VCaP (cell line): Measurements from ENCODE around the gene LIMK2.

Source experiments
- H3K27ac ChIP-seq: fragments of 450-650 bp; 2 replicates; pipeline ENCODE4 v1.5.1; 2017
- TF ChIP-seq, protein P1 (sequence below): fragments of 450-650 bp; conservative IDR thresholded peaks from 2 replicates; pipeline ENCODE4 v1.5.1; 2017; ENCODE audit warnings: mild to moderate bottlenecking, moderate library complexity

LIMK2 gene

GRCh38 chr22:31248965-31249958 is 37.2 kb downstream of the LIMK2 start:
- peak overlapping the region; percentile 62 for H3K27ac ChIP-seq
- TF ChIP-seq, protein P1, sequence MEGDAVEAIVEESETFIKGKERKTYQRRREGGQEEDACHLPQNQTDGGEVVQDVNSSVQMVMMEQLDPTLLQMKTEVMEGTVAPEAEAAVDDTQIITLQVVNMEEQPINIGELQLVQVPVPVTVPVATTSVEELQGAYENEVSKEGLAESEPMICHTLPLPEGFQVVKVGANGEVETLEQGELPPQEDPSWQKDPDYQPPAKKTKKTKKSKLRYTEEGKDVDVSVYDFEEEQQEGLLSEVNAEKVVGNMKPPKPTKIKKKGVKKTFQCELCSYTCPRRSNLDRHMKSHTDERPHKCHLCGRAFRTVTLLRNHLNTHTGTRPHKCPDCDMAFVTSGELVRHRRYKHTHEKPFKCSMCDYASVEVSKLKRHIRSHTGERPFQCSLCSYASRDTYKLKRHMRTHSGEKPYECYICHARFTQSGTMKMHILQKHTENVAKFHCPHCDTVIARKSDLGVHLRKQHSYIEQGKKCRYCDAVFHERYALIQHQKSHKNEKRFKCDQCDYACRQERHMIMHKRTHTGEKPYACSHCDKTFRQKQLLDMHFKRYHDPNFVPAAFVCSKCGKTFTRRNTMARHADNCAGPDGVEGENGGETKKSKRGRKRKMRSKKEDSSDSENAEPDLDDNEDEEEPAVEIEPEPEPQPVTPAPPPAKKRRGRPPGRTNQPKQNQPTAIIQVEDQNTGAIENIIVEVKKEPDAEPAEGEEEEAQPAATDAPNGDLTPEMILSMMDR: no peak

DNA sequence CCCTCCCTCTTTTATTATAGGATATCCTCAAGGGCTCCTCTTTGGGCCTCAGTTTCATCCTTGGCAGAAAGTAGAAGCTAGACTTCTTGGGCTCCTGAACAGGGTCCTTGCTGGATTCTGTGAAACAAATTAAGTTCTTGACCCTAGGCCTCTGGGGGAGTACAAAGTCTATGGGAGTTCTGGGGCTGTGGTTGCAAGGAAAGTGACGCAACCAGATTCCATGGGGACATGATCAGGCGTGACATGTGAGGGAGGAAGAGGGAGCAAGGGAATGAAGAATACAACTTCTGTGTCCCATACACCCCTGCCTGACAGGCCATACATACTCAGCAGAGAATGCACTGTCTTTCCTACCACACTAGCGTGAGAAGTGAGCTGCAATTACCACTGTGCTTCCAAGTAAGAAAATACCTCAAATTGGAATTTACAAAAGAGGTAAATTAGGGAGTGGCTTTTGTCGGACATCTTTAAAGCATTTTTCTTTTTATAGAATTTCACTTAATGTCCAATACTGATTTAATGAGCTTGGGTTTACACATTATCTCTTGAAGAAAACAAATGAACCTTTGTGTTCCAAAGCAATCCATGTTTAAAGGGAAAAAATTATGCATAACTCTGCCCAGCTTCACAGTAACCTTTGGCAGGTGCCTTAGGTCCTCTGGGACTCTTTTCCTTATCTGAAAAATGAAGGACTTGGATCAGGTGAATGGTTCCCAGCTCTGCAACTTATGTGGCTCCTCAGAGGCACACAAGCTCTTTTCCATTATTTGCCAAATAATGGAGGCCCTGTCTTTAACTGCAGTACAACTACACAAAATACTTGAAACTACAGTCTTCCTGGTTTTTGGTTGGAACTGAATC is 38.9 kb downstream of the LIMK2 start:
- TF ChIP-seq, protein P1: no peak
- H3K27ac ChIP-seq: no peak overlapping the region

GRCh38 chr22:31253949-31254348 is 41.9 kb downstream of the LIMK2 start:
- no peak overlapping the region for H3K27ac ChIP-seq
- TF ChIP-seq, protein P1: no peak

DNA sequence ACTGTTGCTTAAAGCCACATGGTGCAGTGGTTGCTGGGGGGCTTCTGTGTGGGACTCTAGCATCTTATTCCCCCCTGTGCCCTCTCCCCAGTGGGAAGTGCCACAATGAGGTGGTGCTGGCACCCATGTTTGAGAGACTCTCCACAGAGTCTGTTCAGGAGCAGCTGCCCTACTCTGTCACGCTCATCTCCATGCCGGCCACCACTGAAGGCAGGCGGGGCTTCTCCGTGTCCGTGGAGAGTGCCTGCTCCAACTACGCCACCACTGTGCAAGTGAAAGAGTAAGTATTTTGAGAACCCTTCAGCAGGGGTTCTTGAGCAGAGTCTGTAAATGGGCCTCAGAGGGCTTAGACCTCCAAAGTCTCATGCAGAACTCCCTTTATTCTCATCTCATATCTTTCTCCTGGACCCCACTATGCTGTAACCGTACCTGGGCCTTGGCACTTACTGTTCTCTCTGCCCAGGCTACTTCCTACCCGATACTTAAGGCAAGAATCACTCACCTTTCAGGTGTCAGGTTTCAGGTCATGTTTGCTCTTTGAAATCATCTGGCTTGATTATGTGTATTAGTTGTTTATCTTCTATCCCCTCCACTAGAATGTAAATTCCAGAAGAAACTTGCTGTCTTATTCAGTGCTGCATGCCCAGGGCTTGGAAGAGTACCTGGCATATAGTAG is 47.8 kb downstream of the LIMK2 start:
- no peak overlapping the region; the same call in 1 of the 2 replicates for H3K27ac ChIP-seq
- TF ChIP-seq, protein P1: no peak

DNA sequence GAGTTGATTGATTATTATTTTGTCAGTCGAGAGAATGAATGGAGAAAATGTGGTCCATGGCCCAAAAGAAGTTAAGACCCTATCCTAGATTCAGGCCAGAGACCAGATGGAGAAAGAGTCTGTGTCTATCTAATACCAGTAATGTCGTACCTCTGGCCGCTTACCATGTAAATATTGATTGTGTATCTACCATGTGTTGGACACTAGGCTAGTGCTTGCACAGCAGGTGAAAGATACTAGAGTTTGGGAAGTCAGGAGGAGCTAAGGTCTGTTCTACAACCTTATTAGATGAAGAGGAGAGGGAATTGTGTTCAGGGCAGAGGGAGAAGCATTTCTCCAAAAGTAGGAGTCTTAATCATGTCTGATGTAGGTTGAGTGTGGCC is 48.4 kb downstream of the LIMK2 start:
- no peak overlapping the region; the same call in 1 of the 2 replicates for H3K27ac ChIP-seq
- TF ChIP-seq, protein P1: no peak

DNA sequence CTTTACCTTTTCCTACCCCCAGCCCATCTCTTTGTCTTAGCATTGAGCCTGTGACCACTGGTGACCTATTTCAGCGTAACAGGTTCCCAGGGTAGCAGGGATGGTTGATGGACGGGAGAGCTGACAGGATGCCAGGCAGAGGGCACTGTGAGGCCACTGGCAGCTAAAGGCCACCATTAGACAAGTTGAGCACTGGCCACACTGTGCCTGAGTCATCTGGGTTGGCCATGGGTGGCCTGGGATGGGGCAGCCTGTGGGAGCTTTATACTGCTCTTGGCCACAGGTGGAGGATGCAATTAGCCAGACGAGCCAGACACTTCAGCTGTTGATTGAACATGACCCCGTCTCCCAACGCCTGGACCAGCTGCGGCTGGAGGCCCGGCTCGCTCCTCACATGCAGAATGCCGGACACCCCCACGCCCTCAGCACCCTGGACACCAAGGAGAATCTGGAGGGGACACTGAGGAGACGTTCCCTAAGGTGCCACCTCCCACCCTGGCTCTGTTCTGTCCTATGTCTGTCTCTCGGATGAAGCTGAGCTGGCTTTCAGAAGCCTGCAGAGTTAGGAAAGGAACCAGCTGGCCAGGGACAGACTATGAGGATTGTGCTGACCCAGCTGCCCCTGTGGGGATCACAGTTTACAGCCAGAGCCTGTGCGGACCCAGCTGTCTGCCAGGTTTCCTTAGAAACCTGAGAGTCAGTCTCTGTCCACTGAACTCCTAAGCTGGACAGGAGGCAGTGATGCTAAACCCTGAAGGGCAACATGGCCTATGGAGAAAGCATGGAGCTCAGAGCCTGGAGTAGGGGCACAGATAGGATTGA is 50.4 kb downstream of the LIMK2 start:
- TF ChIP-seq, protein P1: no peak
- no peak overlapping the region for H3K27ac ChIP-seq
